Parathyroid adenoma (tissue), 2 donors: ENCODE data around the gene SH3D21.

ENCODE experiments used
- H2AFZ ChIP-seq: fragments of 300-600 bp; sonication (generic); one replicate; pipeline ENCODE4 v1.7.0; 2017; ENCODE audit warnings: antibody characterized with exemption, mild to moderate bottlenecking
- H3K27ac ChIP-seq: fragments of 300-600 bp; sonication (generic); one replicate; pipeline ENCODE4 v1.7.0; 2017
- H3K27me3 ChIP-seq: fragments of 300-600 bp; sonication (generic); one replicate; pipeline ENCODE4 v1.7.0; 2017; ENCODE audit warnings: low read length; ENCODE audit not compliant: control insufficient read depth, insufficient read depth
- H3K36me3 ChIP-seq: fragments of 300-600 bp; sonication (generic); one replicate; pipeline ENCODE4 v1.7.0; 2017; ENCODE audit warnings: low read length; ENCODE audit not compliant: control insufficient read depth, insufficient read depth
- H3K4me1 ChIP-seq: fragments of 300-600 bp; sonication (generic); one replicate; pipeline ENCODE4 v1.7.0; 2017; ENCODE audit warnings: control low read depth
- H3K4me2 ChIP-seq: fragments of 300-600 bp; sonication (generic); one replicate; pipeline ENCODE4 v1.7.0; 2017; ENCODE audit warnings: low read length
- H3K4me3 ChIP-seq: fragments of 300-600 bp; sonication (generic); one replicate; pipeline ENCODE4 v1.7.0; 2017; ENCODE audit warnings: low read depth, low read length
- H3K79me2 ChIP-seq: fragments of 300-600 bp; sonication (generic); one replicate; pipeline ENCODE4 v1.7.0; 2017; ENCODE audit warnings: control low read depth
- H3K9ac ChIP-seq: fragments of 300-600 bp; sonication (generic); one replicate; pipeline ENCODE4 v1.7.0; 2017; ENCODE audit warnings: mild to moderate bottlenecking
- H3K9me3 ChIP-seq: fragments of 300-600 bp; sonication (generic); one replicate; pipeline ENCODE4 v1.7.0; 2017; ENCODE audit warnings: low read length; ENCODE audit not compliant: control insufficient read depth
- TF ChIP-seq, protein P1 (sequence below): fragments of 300-600 bp; sonication (generic); IDR thresholded peaks from one replicate; pipeline ENCODE4 v1.7.0; 2017; ENCODE audit warnings: antibody characterized with exemption, mild to moderate bottlenecking
- donor health status: primary hyperparathyroidism.

SH3D21 gene

DNA sequence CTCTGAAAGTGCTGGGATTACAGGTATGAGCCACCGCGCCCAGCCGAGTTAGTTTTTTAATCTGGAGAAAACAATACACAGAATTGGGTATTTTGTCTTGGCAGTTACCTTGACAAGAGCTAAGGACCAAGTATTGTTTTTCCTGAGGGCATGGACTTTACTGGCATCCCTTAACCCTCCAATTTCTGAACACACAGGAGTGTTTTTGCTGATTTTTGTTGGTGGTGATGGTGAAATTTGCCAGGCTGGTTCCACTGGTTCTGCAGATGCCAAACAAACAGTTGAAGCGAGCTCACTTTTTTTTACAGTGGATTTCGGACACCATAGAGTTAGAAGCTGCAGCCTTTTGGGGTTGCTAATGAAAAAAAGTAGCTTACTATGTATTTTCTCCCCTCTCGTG lies 37.2 kb upstream of the SH3D21 start:
- TF ChIP-seq, protein P1, sequence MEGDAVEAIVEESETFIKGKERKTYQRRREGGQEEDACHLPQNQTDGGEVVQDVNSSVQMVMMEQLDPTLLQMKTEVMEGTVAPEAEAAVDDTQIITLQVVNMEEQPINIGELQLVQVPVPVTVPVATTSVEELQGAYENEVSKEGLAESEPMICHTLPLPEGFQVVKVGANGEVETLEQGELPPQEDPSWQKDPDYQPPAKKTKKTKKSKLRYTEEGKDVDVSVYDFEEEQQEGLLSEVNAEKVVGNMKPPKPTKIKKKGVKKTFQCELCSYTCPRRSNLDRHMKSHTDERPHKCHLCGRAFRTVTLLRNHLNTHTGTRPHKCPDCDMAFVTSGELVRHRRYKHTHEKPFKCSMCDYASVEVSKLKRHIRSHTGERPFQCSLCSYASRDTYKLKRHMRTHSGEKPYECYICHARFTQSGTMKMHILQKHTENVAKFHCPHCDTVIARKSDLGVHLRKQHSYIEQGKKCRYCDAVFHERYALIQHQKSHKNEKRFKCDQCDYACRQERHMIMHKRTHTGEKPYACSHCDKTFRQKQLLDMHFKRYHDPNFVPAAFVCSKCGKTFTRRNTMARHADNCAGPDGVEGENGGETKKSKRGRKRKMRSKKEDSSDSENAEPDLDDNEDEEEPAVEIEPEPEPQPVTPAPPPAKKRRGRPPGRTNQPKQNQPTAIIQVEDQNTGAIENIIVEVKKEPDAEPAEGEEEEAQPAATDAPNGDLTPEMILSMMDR = no peak
- H3K27me3 ChIP-seq = no peaks in the 10 kb centered on the region
- peaks cover 7% of the 10 kb centered on the region for H3K4me1 ChIP-seq
- no peaks in the 10 kb centered on the region for H3K9me3 ChIP-seq
- H2AFZ ChIP-seq = no peak overlapping the region
- no peaks in the 10 kb centered on the region for H3K36me3 ChIP-seq
- peaks cover 5% of the 10 kb centered on the region for H3K79me2 ChIP-seq
- H3K9ac ChIP-seq = no peak overlapping the region
- no peak overlapping the region for H3K4me2 ChIP-seq
- H3K4me3 ChIP-seq = no peak overlapping the region
- H3K27ac ChIP-seq = no peak overlapping the region

DNA sequence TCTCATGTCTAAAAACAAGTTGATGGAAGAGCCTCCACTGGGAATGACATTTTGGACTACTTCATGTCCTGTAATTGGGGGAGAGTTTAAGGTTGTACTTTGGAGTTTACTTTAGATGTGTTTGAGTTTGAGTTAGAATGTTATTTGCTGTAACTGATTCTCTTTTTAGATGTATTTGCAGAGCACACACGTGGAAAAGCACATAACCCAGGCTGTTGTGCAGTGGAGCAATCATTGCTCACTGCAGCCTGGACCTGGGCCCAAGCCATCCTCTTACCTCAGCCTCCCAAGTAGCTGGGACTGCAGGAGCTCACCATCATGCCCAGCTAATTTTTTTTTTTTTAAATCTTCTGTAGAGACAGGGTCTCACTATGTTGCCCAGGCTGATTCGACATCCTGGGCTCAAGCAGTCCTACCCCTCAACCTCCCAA lies 36.7 kb upstream of the SH3D21 start:
- Histone ChIP-seq H3K4me3 (no peak overlapping the region), H3K79me2 (peaks cover 7% of the 10 kb centered on the region), H3K9ac (no peak overlapping the region), H3K4me2 (no peak overlapping the region), H2AFZ (no peak overlapping the region), H3K4me1 (peaks cover 7% of the 10 kb centered on the region), H3K27me3 (no peaks in the 10 kb centered on the region), H3K27ac (no peak overlapping the region), H3K36me3 (no peaks in the 10 kb centered on the region), H3K9me3 (no peaks in the 10 kb centered on the region)
- TF ChIP-seq, protein P1 = no peak

DNA sequence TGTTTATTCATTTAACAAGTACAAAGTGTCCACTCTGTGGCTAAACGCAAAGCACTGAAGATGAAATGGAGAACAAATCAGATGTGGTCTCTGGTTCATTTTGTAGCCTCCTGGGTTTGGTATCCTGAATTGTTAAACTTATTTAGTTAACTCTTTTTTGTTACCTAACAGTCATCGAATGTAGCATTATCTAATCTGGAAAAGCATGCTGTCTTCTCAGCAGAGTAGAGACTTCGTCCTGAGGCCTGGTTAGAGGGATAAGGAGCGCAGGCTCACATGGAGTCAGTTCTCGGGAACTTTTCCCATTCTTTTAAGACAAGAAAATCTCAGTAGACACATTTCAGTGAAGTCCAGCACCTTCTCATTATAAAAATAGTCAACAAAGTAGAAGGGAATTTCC lies 33.1 kb upstream of the SH3D21 start:
- H3K4me2 ChIP-seq = no peak overlapping the region
- H3K4me1 ChIP-seq = peaks cover 7% of the 10 kb centered on the region
- no peaks in the 10 kb centered on the region for H3K9me3 ChIP-seq
- TF ChIP-seq, protein P1 = no peak
- H3K79me2 ChIP-seq = peaks cover 10% of the 10 kb centered on the region
- H3K27me3 ChIP-seq = no peaks in the 10 kb centered on the region
- H3K9ac ChIP-seq = no peak overlapping the region
- H3K4me3 ChIP-seq = no peak overlapping the region
- H3K27ac ChIP-seq = no peak overlapping the region
- H3K36me3 ChIP-seq = no peaks in the 10 kb centered on the region
- no peak overlapping the region for H2AFZ ChIP-seq

DNA sequence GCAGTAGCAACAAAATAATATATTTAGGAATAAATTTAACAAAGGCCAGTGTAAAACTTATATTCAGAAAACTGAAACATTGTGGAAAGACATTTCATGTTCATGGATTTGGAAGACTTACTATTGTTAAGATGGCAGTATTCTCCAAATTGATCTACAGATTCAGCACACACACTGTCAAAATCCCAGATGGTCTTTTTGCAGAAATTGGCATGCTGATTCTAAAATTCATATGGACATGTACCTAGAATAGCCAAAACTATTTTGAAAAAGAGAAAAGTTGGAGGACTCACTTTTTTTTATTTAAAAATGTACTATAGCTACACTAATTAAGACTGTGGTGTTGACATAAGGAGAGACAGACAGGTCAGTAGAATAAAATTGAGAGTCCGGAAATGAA lies 32.0 kb upstream of the SH3D21 start:
- Histone ChIP-seq H3K9me3 (no peaks in the 10 kb centered on the region), H3K4me3 (no peak overlapping the region), H3K4me1 (peaks cover 6% of the 10 kb centered on the region), H3K27ac (no peak overlapping the region), H3K9ac (no peak overlapping the region), H3K4me2 (no peak overlapping the region), H3K79me2 (peaks cover 12% of the 10 kb centered on the region), H3K36me3 (no peaks in the 10 kb centered on the region), H3K27me3 (no peaks in the 10 kb centered on the region), H2AFZ (no peak overlapping the region)
- TF ChIP-seq, protein P1 = no peak

DNA sequence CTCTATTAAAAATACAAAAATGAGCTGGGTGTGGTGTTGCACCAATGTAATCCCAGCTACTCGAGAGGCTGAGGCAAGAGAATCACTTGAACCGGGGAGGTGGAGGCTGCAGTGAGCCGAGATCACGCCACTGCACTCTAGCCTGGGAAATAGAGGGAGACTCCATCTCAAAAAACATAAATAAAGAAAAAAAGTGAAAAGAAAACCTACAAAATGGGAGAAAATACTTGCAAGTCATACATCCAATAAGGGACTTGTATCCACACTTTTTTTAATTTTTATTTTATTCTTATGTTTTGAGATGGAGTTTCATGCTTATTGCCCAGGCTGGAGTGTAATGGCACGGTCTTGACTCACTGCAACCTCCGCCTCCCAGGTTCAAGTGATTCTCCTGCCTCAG lies 29.5 kb upstream of the SH3D21 start:
- Histone ChIP-seq H3K9ac (no peak overlapping the region), H3K27me3 (no peaks in the 10 kb centered on the region), H3K4me2 (no peak overlapping the region), H3K36me3 (no peaks in the 10 kb centered on the region), H3K4me3 (no peak overlapping the region), H3K27ac (no peak overlapping the region), H3K4me1 (peaks cover 5% of the 10 kb centered on the region), H3K9me3 (no peaks in the 10 kb centered on the region), H2AFZ (no peak overlapping the region), H3K79me2 (peaks cover 12% of the 10 kb centered on the region)
- TF ChIP-seq, protein P1 = no peak
